ENCODE data around the gene MARCHF3. TPM values are rescaled to one million over a fixed set of nuclear protein-coding genes. Genes with fewer than 3 reads are reported as not detected.

The MARCHF3 gene
- polyA plus RNA-seq, 1 donor from 2014 or later = 3.9 TPM

DNA sequence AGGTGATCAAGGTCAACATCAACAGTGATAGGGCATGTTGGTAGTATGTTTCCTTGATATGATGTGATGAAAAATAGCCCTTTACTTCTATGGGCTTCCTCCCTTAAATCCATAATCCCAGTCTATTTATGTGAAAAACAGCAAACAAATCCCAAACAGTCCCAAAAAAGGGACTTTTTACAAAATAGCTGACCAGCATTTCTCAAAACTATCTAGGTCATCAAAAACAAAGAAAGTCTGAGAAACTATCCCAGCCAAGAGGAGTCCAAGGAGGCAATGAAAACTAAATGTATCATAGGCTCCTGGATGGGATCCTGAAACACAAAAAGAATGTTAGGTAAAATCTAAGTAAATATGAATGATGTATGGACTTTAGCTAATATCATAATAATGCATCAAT lies 71.2 kb downstream of the MARCHF3 start:
- H3K36me3 ChIP-seq (ENCODE audit: insufficient read depth, low read length) = no peaks in the 10 kb centered on the region
- no peak overlapping the region for H3K4me2 ChIP-seq (ENCODE audit: low read length)
- H3K79me2 ChIP-seq (replicated peaks; ENCODE audit: insufficient read depth, low read length) = no peaks in the 10 kb centered on the region
- no peaks in the 10 kb centered on the region for H3K27me3 ChIP-seq (ENCODE audit: insufficient read depth, low read depth, low read length)
- no peak overlapping the region for H3K27ac ChIP-seq (ENCODE audit: low read length)
- no peaks in the 10 kb centered on the region for H4K20me1 ChIP-seq (ENCODE audit: insufficient read depth)
- no peak overlapping the region for H3K9ac ChIP-seq (ENCODE audit: low read length)
- no peak for TF ChIP-seq POLR2AphosphoS5 (IDR thresholded peaks at IDR 0.05)
- no peak for TF ChIP-seq EP300 (conservative IDR thresholded peaks at IDR 0.05; ENCODE audit: poor library complexity, severe bottlenecking)
- no peak for TF ChIP-seq MXI1 (conservative IDR thresholded peaks at IDR 0.05; ENCODE audit: poor library complexity, severe bottlenecking)
- no peak for TF ChIP-seq TAF1 (IDR thresholded peaks at IDR 0.05; ENCODE audit: low read depth)
- no peaks in the 10 kb centered on the region for H3K9me2 ChIP-seq (ENCODE audit: insufficient read depth, low read length)
- no peak overlapping the region for H2AFZ ChIP-seq (ENCODE audit: low read depth, low read length)
- no peak overlapping the region for H3K4me3 ChIP-seq (ENCODE audit: low read length)
- no peaks in the 10 kb centered on the region for H3K9me3 ChIP-seq (ENCODE audit: low read length)
- peaks cover 4% of the 10 kb centered on the region for H3F3A ChIP-seq (ENCODE audit: insufficient read depth, low read length, poor library complexity, severe bottlenecking)

- Histone ChIP-seq H3F3A (ENCODE audit: insufficient read depth, low read length, poor library complexity, severe bottlenecking) (peaks cover 4% of the 10 kb centered on the region), H3K79me2 (replicated peaks; ENCODE audit: insufficient read depth, low read length) (no peaks in the 10 kb centered on the region), H4K20me1 (ENCODE audit: insufficient read depth) (no peaks in the 10 kb centered on the region), H3K9me2 (ENCODE audit: insufficient read depth, low read length) (no peaks in the 10 kb centered on the region), H3K36me3 (ENCODE audit: insufficient read depth, low read length) (no peaks in the 10 kb centered on the region), H3K9me3 (ENCODE audit: low read length) (no peaks in the 10 kb centered on the region), H3K27me3 (ENCODE audit: insufficient read depth, low read depth, low read length) (no peaks in the 10 kb centered on the region), H3K4me2 (ENCODE audit: low read length) (no peak overlapping the region), H3K27ac (ENCODE audit: low read length) (no peak overlapping the region), H3K4me3 (ENCODE audit: low read length) (no peak overlapping the region), H2AFZ (ENCODE audit: low read depth, low read length) (no peak overlapping the region), H3K9ac (ENCODE audit: low read length) (no peak overlapping the region)
- TF ChIP-seq TAF1 (IDR thresholded peaks at IDR 0.05; ENCODE audit: low read depth) (no peak), RAD21 (conservative IDR thresholded peaks at IDR 0.05) (no peak), MXI1 (conservative IDR thresholded peaks at IDR 0.05; ENCODE audit: poor library complexity, severe bottlenecking) (no peak), EZH2 (IDR thresholded peaks at IDR 0.05; ENCODE audit: borderline replicate concordance, insufficient read depth, low read length, poor library complexity, severe bottlenecking) (no peak), SMC3 (conservative IDR thresholded peaks at IDR 0.05; ENCODE audit: poor library complexity) (no peak), POLR2AphosphoS5 (IDR thresholded peaks at IDR 0.05) (no peak), EP300 (conservative IDR thresholded peaks at IDR 0.05; ENCODE audit: poor library complexity, severe bottlenecking) (no peak), CTCF (IDR thresholded peaks at IDR 0.05; ENCODE audit: poor library complexity, severe bottlenecking) (no peak)
- TF ChIP-seq, protein P1, sequence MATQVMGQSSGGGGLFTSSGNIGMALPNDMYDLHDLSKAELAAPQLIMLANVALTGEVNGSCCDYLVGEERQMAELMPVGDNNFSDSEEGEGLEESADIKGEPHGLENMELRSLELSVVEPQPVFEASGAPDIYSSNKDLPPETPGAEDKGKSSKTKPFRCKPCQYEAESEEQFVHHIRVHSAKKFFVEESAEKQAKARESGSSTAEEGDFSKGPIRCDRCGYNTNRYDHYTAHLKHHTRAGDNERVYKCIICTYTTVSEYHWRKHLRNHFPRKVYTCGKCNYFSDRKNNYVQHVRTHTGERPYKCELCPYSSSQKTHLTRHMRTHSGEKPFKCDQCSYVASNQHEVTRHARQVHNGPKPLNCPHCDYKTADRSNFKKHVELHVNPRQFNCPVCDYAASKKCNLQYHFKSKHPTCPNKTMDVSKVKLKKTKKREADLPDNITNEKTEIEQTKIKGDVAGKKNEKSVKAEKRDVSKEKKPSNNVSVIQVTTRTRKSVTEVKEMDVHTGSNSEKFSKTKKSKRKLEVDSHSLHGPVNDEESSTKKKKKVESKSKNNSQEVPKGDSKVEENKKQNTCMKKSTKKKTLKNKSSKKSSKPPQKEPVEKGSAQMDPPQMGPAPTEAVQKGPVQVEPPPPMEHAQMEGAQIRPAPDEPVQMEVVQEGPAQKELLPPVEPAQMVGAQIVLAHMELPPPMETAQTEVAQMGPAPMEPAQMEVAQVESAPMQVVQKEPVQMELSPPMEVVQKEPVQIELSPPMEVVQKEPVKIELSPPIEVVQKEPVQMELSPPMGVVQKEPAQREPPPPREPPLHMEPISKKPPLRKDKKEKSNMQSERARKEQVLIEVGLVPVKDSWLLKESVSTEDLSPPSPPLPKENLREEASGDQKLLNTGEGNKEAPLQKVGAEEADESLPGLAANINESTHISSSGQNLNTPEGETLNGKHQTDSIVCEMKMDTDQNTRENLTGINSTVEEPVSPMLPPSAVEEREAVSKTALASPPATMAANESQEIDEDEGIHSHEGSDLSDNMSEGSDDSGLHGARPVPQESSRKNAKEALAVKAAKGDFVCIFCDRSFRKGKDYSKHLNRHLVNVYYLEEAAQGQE (IDR thresholded peaks at IDR 0.05; ENCODE audit: borderline replicate concordance) = no peak
These were observed 73.4 kb downstream of the MARCHF3 start for GRCh38 chr5:126956991-126957390.

Data from neural cell (in vitro differentiated cells).